Choroid plexus epithelial cell (primary cell): Measurements from ENCODE around the gene KRT26.

ENCODE experiments used
- DNase-seq: peaks from one replicate; pipeline ENCODE4 v3.0.0-alpha.2; 2010; ENCODE audit warnings: low read depth
- H3K4me3 ChIP-seq: 2 replicates; pipeline ENCODE4 v1.5.1; 2011; ENCODE audit warnings: low read depth, mild to moderate bottlenecking, control low read depth, low read length, moderate library complexity
- TF ChIP-seq, protein P1 (sequence below): conservative IDR thresholded peaks from 2 replicates; pipeline ENCODE4 v1.5.1; 2011; ENCODE audit warnings: low read depth, mild to moderate bottlenecking, control low read depth, inconsistent platforms, low read length, moderate library complexity

Gene KRT26

DNA sequence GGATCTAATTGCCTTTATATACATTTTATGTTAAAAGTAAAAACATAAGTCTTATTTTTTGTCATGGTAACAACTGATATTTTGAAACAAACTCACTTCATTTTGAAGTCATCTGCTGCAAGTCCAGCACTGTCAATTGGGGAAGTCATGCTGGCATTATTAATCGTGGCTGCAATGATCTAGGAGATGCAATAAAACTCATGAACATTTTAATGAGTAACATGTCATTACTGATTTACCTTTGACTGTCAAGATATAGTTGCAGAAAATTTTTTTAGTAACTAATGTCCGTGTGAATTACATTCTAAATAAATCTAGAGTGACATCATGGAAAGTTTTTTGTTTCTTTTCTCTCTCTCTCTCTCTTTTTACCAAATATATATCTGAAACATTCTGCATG, 51.1 kb downstream of the KRT26 start:
- H3K4me3 ChIP-seq, result no peak overlapping the region
- TF ChIP-seq, protein P1, sequence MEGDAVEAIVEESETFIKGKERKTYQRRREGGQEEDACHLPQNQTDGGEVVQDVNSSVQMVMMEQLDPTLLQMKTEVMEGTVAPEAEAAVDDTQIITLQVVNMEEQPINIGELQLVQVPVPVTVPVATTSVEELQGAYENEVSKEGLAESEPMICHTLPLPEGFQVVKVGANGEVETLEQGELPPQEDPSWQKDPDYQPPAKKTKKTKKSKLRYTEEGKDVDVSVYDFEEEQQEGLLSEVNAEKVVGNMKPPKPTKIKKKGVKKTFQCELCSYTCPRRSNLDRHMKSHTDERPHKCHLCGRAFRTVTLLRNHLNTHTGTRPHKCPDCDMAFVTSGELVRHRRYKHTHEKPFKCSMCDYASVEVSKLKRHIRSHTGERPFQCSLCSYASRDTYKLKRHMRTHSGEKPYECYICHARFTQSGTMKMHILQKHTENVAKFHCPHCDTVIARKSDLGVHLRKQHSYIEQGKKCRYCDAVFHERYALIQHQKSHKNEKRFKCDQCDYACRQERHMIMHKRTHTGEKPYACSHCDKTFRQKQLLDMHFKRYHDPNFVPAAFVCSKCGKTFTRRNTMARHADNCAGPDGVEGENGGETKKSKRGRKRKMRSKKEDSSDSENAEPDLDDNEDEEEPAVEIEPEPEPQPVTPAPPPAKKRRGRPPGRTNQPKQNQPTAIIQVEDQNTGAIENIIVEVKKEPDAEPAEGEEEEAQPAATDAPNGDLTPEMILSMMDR, result no peak
- no peak for DNase-seq

DNA sequence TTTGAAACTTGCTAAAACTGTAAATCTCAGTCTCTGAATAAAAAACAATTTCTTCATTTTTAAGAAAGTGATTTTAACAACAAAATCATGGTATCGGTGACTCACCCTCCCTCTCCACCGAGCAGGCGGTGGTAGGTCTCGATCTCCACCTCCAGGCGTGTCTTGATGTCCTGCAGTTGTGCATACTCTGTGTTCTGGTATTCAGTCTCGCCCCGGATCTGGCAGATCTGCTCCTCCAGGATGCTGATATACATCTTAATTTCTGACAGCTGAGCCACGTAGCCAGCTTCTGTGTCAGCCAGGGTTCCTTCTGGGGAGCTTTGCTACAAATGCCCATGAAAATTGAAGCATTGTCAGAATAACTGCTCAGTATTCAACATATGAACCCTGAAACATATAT, 53.1 kb downstream of the KRT26 start:
- H3K4me3 ChIP-seq, result no peak overlapping the region
- TF ChIP-seq, protein P1, result no peak
- DNase-seq, result no peak

GRCh38 chr17:40717776-40718175, 54.2 kb downstream of the KRT26 start:
- DNase-seq, result no peak
- H3K4me3 ChIP-seq, result no peak overlapping the region
- TF ChIP-seq, protein P1, result no peak
